ENCODE data around the gene DLG2. TPM values are rescaled to one million over a fixed set of nuclear protein-coding genes. Genes with fewer than 3 reads are reported as not detected.

The DLG2 gene
- total and polyA plus RNA-seq, 2 donors (not counting 3 experiments of a cell fraction or from before 2014, with no cell fraction given), result 0.15 to 1.1 TPM

- no peaks in the 10 kb centered on the region for H3K79me2 ChIP-seq (ENCODE audit: control insufficient read depth, insufficient read depth, low read length)
- no peaks in the 10 kb centered on the region for H3K4me1 ChIP-seq (ENCODE audit: control insufficient read depth, extremely low read depth, insufficient read depth, low read length)
- no peaks in the 10 kb centered on the region for H3K9me3 ChIP-seq (replicated peaks; ENCODE audit: control insufficient read depth, insufficient read depth, low read length)
- H3K36me3 ChIP-seq (ENCODE audit: control insufficient read depth in 2 of 2, extremely low read depth in 1 of 2, insufficient read depth in 2 of 2, low read length in 2 of 2), result no peaks in the 10 kb centered on the region
- no peak overlapping the region for H2AFZ ChIP-seq (ENCODE audit: low read depth, low read length)
- no peak overlapping the region for H3K4me3 ChIP-seq (replicated peaks in 1 of 3; ENCODE audit: insufficient read depth in 1 of 3, low read depth in 1 of 3, low read length in 3 of 3)
- no peaks in the 10 kb centered on the region for H3K27me3 ChIP-seq (ENCODE audit: control insufficient read depth in 2 of 2, insufficient read depth in 2 of 2, low read length in 2 of 2)
- dilution Hi-C loops (cut with MboI; ENCODE audit: extremely low pct_ligation_motif_present, low sequenced_read_pairs), result no loop called here
- H3K4me2 ChIP-seq (ENCODE audit: insufficient read depth, low read length), result no peak overlapping the region
- no peak overlapping the region for H3K9ac ChIP-seq (replicated peaks; ENCODE audit: extremely low read depth, insufficient read depth, low read length)
- no peak for FAIRE-seq
- H4K20me1 ChIP-seq (replicated peaks; ENCODE audit: control insufficient read depth, extremely low read depth, insufficient read depth, low read length), result no peaks in the 10 kb centered on the region
- ChIA-PET CTCF (no interaction called here), POLR2A (no interaction called here)
- H3K9me1 ChIP-seq (replicated peaks; ENCODE audit: control insufficient read depth, extremely low read depth, insufficient read depth, low read length), result no peaks in the 10 kb centered on the region
- TF ChIP-seq CTCF (IDR thresholded peaks at IDR 0.05; ENCODE audit: extremely low read depth in 1 of 2, insufficient read depth in 1 of 2, low read depth in 1 of 2, low read length in 2 of 2) (no peak), MYC (IDR thresholded peaks at IDR 0.05; ENCODE audit: low read depth, low read length) (no peak), FOS (IDR thresholded peaks at IDR 0.05; ENCODE audit: borderline replicate concordance, insufficient read depth, low read length) (no peak), GATA2 (IDR thresholded peaks at IDR 0.05; ENCODE audit: insufficient read depth, insufficient read length, low read depth, low read length) (no peak), EZH2 (IDR thresholded peaks at IDR 0.05; ENCODE audit: borderline replicate concordance, low read depth, low read length, severe bottlenecking) (no peak), POLR2AphosphoS5 (IDR thresholded peaks at IDR 0.05; ENCODE audit: insufficient read depth, low read depth, low read length) (no peak), POLR2A (IDR thresholded peaks at IDR 0.05; ENCODE audit: low read depth, low read length) (no peak), JUN (IDR thresholded peaks at IDR 0.05; ENCODE audit: borderline replicate concordance, insufficient read depth, insufficient read length, low read depth) (no peak)
- TF ChIP-seq, protein P1, sequence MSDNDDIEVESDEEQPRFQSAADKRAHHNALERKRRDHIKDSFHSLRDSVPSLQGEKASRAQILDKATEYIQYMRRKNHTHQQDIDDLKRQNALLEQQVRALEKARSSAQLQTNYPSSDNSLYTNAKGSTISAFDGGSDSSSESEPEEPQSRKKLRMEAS (IDR thresholded peaks at IDR 0.05; ENCODE audit: insufficient read depth, insufficient read length), result no peak
- BruUV-seq (replicated peaks), result no TSS peak
- no peak for DNase-seq (ENCODE audit: low read depth, low spot score)
- H3K27ac ChIP-seq (ENCODE audit: insufficient read depth, low read depth, low read length), result no peak overlapping the region
- intact Hi-C loops (cut with micrococcal nuclease), result no loop called here
Measured at GRCh38 chr11:85109141-85109540, 518.0 kb downstream of the DLG2 start.
